IMR-90 (cell line): ENCODE measurements around the gene CDC42BPG. TPM values are rescaled to one million over a fixed set of nuclear protein-coding genes. Genes with fewer than 3 reads are reported as not detected.
A peak's percentile ranks its signal among the peaks of the same experiment; 100 is the strongest.

Experiments
- ATAC-seq: fragments of 200-7000 bp; cut with Tn5 transposase; 2 replicates; pipeline ENCODE4 v1.9.1; 2020; ENCODE audit warnings: low read depth, mild to moderate bottlenecking, moderate library complexity
- BruUV-seq: library from RNA; stranded (reverse); fragments of 400-500 nt; replicated peaks from 2 replicates; lab custom pipeline; 2021; lab: Mats Ljungman, UMichigan
- CTCF ChIA-PET: fragments of 300-600 bp; formaldehyde crosslinking; extraction: SDS; loops from one replicate; lab custom pipeline; 2021; ENCODE audit warnings: antibody characterized with exemption; lab: Yijun Ruan, JAX
- POLR2A ChIA-PET: fragments of 300-600 bp; sonication (Branson Sonifier 250); formaldehyde crosslinking; loops from one replicate; lab custom pipeline; 2022; ENCODE audit warnings: antibody characterized with exemption; ENCODE audit not compliant: unreplicated experiment; lab: Charles Lee
- DNase-seq: peaks from one replicate; pipeline ENCODE4 v3.0.0; 2013
- H2AFZ ChIP-seq: replicated peaks from 2 replicates; pipeline ENCODE3; 2013; ENCODE audit warnings: low read length, mild to moderate bottlenecking; ENCODE audit not compliant: poor library complexity
- H2AK5ac ChIP-seq: 2 replicates; pipeline ENCODE4 v1.6.1; 2013; ENCODE audit warnings: low read depth, low read length, inconsistent platforms
- H2AK9ac ChIP-seq: replicated peaks from 2 replicates; pipeline ENCODE3; 2013; ENCODE audit warnings: mild to moderate bottlenecking, low read depth, low read length, moderate library complexity; ENCODE audit not compliant: poor library complexity
- H2BK120ac ChIP-seq: 2 replicates; pipeline ENCODE4 v1.6.1; 2013; ENCODE audit warnings: low read depth, low read length, inconsistent platforms
- H2BK15ac ChIP-seq: 3 replicates; pipeline ENCODE4 v1.6.1; 2013; ENCODE audit warnings: low read depth, low read length, inconsistent platforms
- H2BK20ac ChIP-seq: 2 replicates; pipeline ENCODE4 v1.6.1; 2013; ENCODE audit warnings: low read depth, mild to moderate bottlenecking, inconsistent platforms, low read length, moderate library complexity
- H2BK5ac ChIP-seq: 2 replicates; pipeline ENCODE4 v1.6.1; 2013; ENCODE audit warnings: mild to moderate bottlenecking, low read depth, low read length, inconsistent platforms; ENCODE audit not compliant: poor library complexity, severe bottlenecking
- H3K14ac ChIP-seq: replicated peaks from 2 replicates; pipeline ENCODE4 v1.6.1; 2013; ENCODE audit warnings: low read depth, low read length, inconsistent platforms
- H3K18ac ChIP-seq: 2 replicates; pipeline ENCODE4 v1.6.1; 2013; ENCODE audit warnings: low read depth, low read length, control low read depth
- H3K23ac ChIP-seq: 2 replicates; pipeline ENCODE4 v1.6.1; 2013; ENCODE audit warnings: low read depth, low read length, inconsistent platforms
- H3K27ac ChIP-seq: 2 replicates; pipeline ENCODE4 v1.5.1; 2013; ENCODE audit warnings: mild to moderate bottlenecking, control low read depth, low read length; ENCODE audit not compliant: insufficient read depth
- H3K27me3 ChIP-seq: 2 replicates; pipeline ENCODE4 v1.6.1; 2013; ENCODE audit warnings: low read length; ENCODE audit not compliant: control insufficient read depth, insufficient read depth
- H3K36me3 ChIP-seq: 2 replicates; pipeline ENCODE4 v1.6.1; 2013; ENCODE audit warnings: low read length, mixed read lengths; ENCODE audit not compliant: control insufficient read depth, insufficient read depth
- H3K4ac ChIP-seq: 2 replicates; pipeline ENCODE4 v1.6.1; 2013; ENCODE audit warnings: low read depth, low read length, inconsistent platforms
- H3K4me1 ChIP-seq: 2 replicates; pipeline ENCODE4 v1.6.1; 2013; ENCODE audit warnings: low read length, mixed read lengths; ENCODE audit not compliant: control insufficient read depth, insufficient read depth
- H3K4me2 ChIP-seq: 2 replicates; pipeline ENCODE4 v1.6.1; 2013; ENCODE audit warnings: low read depth, mild to moderate bottlenecking, control low read depth, low read length, moderate library complexity
- H3K4me3 ChIP-seq: 2 replicates; pipeline ENCODE4 v1.5.1; 2013; ENCODE audit warnings: low read depth, mild to moderate bottlenecking, control low read depth, low read length, moderate library complexity; ENCODE audit not compliant: insufficient read depth
- H3K56ac ChIP-seq: 2 replicates; pipeline ENCODE4 v1.6.1; 2013; ENCODE audit warnings: low read length, inconsistent platforms; ENCODE audit not compliant: insufficient read depth; ENCODE audit errors: extremely low read depth
- H3K79me1 ChIP-seq, 2 experiments: 2 replicates each; pipeline ENCODE4 v1.6.1; 2013; ENCODE audit warnings: low read length in 2 of 2, inconsistent platforms in 1 of 2, low read depth in 1 of 2
- H3K9ac ChIP-seq: 2 replicates; pipeline ENCODE4 v1.6.1; 2013; ENCODE audit warnings: low read depth, low read length, control low read depth
- H3K9me1 ChIP-seq: 2 replicates; pipeline ENCODE4 v1.6.1; 2013; ENCODE audit warnings: low read length, inconsistent platforms; ENCODE audit not compliant: insufficient read depth
- H3K9me3 ChIP-seq: 2 replicates; pipeline ENCODE4 v1.6.1; 2013; ENCODE audit warnings: low read length; ENCODE audit not compliant: control insufficient read depth, insufficient read depth
- H4K20me1 ChIP-seq: 2 replicates; pipeline ENCODE4 v1.6.1; 2013; ENCODE audit warnings: low read length, inconsistent platforms; ENCODE audit not compliant: insufficient read depth
- H4K5ac ChIP-seq: 2 replicates; pipeline ENCODE4 v1.6.1; 2013; ENCODE audit warnings: mild to moderate bottlenecking, low read depth, low read length, control low read depth
- H4K8ac ChIP-seq, 2 experiments: 2 replicates each; pipeline ENCODE4 v1.6.1; 2013; ENCODE audit warnings: low read depth in 2 of 2, low read length in 2 of 2, control low read depth in 1 of 2, inconsistent platforms in 1 of 2
- H4K91ac ChIP-seq: 2 replicates; pipeline ENCODE4 v1.6.1; 2013; ENCODE audit warnings: low read depth, low read length, inconsistent platforms; ENCODE audit not compliant: insufficient read depth
- BHLHE40 ChIP-seq: fragments of 150-350 bp; IDR thresholded peaks from 2 replicates; pipeline ENCODE4 v1.6.1; 2016; ENCODE audit warnings: mild to moderate bottlenecking, low read depth, low read length
- CEBPB ChIP-seq: IDR thresholded peaks from 2 replicates; pipeline ENCODE4 v1.6.1; 2012; ENCODE audit warnings: low read depth, low read length, improper control_type of control experiment
- CHD1 ChIP-seq: IDR thresholded peaks from 2 replicates; pipeline ENCODE4 v1.6.1; 2012; ENCODE audit warnings: low read depth, low read length, improper control_type of control experiment
- FOS ChIP-seq: fragments of 150-350 bp; IDR thresholded peaks from 2 replicates; pipeline ENCODE4 v1.6.1; 2016; ENCODE audit warnings: low read depth, low read length
- MAFK ChIP-seq: IDR thresholded peaks from 2 replicates; pipeline ENCODE4 v1.6.1; 2012; ENCODE audit warnings: low read depth, low read length, improper control_type of control experiment
- MAZ ChIP-seq: IDR thresholded peaks from 2 replicates; pipeline ENCODE4 v1.6.1; 2012; ENCODE audit warnings: low read depth, mild to moderate bottlenecking, low read length, improper control_type of control experiment, moderate library complexity, borderline replicate concordance
- MXI1 ChIP-seq: IDR thresholded peaks from 2 replicates; pipeline ENCODE4 v1.6.1; 2012; ENCODE audit warnings: low read depth, mild to moderate bottlenecking, low read length, moderate library complexity, borderline replicate concordance
- NFE2L2 ChIP-seq: fragments of 150-350 bp; IDR thresholded peaks from 2 replicates; pipeline ENCODE4 v1.6.1; 2016; ENCODE audit warnings: low read depth, mild to moderate bottlenecking, low read length
- POLR2A ChIP-seq: IDR thresholded peaks from 2 replicates; pipeline ENCODE4 v1.6.1; 2012; ENCODE audit warnings: mild to moderate bottlenecking, low read depth, low read length
- RAD21 ChIP-seq: IDR thresholded peaks from 2 replicates; pipeline ENCODE4 v1.6.1; 2012; ENCODE audit warnings: low read length, improper control_type of control experiment
- RCOR1 ChIP-seq: IDR thresholded peaks from 2 replicates; pipeline ENCODE4 v1.6.1; 2012; ENCODE audit warnings: mild to moderate bottlenecking, low read length, improper control_type of control experiment; ENCODE audit not compliant: insufficient replicate concordance
- RFX5 ChIP-seq: IDR thresholded peaks from 2 replicates; pipeline ENCODE4 v1.8.0; 2012; ENCODE audit warnings: low read depth, mild to moderate bottlenecking, low read length, moderate library complexity
- SMC3 ChIP-seq: fragments of 150-350 bp; IDR thresholded peaks from 2 replicates; pipeline ENCODE4 v1.6.1; 2016; ENCODE audit warnings: low read depth, mild to moderate bottlenecking, antibody characterized with exemption, low read length, moderate library complexity
- WGBS, 2 experiments: methylation state at CpG; one replicate each; pipeline versions ENCODE4 v1.1.5 to v1.1.7; 2013; ENCODE audit warnings: missing lambda C conversion rate in 2 of 2; ENCODE audit not compliant: insufficient read length in 1 of 2; ENCODE audit errors: extremely low coverage in 2 of 2; 5-methylcytosine and 5-hydroxymethylcytosine counted together
- dilution Hi-C: fragments of 300-500 bp; cut with HindIII; formaldehyde crosslinking; loops from one replicate; pipeline ENCODE4 v1.14.3; 2018; ENCODE audit warnings: low sequenced_read_pairs; ENCODE audit not compliant: unreplicated experiment
- in situ Hi-C: fragments of 300-500 bp; cut with MboI; formaldehyde crosslinking; loops from 3 replicates; pipeline ENCODE4 v1.14.3; 2019; ENCODE audit warnings: low sequenced_read_pairs, inconsistent platforms, mixed read lengths
- intact Hi-C: fragments of 100-400 bp; cut with micrococcal nuclease; formaldehyde crosslinking; loops from 2 replicates; pipeline ENCODE4 v1.10.0; 2022
- polyA plus RNA-seq, 3 experiments: library from polyadenylated mRNA; depleted of rRNA; stranded (reverse); fragments of >200 nt; gene quantifications; 2 replicates each; pipeline ENCODE4 v1.2.3, GENCODE V29; 2012; ENCODE audit warnings: low replicate concordance in 1 of 3
- total RNA-seq: library from RNA; depleted of rRNA; stranded (reverse); fragments of >200 nt; gene quantifications from 2 replicates; pipeline ENCODE4 v1.2.3, GENCODE V29; 2012
- TF ChIP-seq, protein P1 (sequence below): fragments of 150-350 bp; IDR thresholded peaks from 2 replicates; pipeline ENCODE4 v1.6.1; 2016; ENCODE audit warnings: low read depth, mild to moderate bottlenecking, low read length, moderate library complexity, borderline replicate concordance
- TF ChIP-seq, protein P2 (sequence below): fragments of 150-350 bp; IDR thresholded peaks from 2 replicates; pipeline ENCODE4 v1.6.1; 2017; ENCODE audit warnings: mild to moderate bottlenecking, antibody characterized with exemption, low read length, low read depth

CDC42BPG gene
- total and polyA plus RNA-seq, 2 of the 4 experiments (the other 2 are of a cell fraction): under 0.01 to 0.12 TPM

DNA sequence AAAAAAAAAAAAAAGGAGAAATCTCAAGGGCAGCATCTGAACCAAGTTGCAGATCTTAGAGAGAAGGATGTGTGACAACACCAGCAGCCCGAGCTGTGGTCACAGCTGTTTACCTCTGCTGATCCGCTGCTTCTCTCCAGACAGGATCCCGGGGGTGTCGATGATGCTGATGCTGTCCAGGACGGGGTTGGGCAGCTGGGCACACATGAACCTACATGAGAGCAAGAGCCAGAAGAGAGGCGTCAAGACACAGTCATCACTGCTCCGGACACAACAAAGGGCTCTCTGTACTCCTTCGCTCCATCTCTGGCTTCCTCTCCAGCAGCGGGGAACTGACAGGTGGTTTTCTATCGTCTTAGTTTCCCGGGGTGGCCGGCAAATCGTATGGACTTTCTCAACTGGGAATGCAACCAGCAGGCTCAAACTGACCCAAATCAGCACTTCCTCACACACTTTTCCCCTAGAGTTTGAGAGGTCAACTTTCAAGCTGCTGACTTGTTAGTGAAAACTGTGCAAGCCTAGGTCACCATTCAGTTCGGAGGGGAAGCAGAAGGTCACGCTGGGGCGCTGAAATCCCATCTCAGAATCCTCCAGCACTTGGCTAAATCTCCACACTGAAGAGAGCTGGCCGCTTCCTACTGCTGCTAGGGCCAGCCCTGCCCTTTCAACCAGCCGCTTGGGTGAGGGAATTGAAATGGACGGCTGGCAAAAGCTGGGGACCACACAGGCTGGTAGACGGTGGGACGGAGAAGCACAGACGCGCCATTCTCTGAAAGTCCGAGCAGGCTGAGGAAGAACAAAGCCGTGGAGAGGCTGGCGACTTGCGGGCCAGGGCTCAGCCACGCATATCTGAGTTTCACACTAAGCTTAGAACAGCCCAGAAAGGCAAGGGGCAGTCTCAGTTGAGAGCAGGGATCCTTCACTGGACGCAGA lies 30.1 kb upstream of the CDC42BPG start:
- BruUV-seq: no TSS peak
- H2BK5ac ChIP-seq: no peak overlapping the region
- no peak overlapping the region for H2BK15ac ChIP-seq
- dilution Hi-C loops (no loop called here), intact Hi-C loops (no loop called here), in situ Hi-C loops (no loop called here)
- peak overlapping the region; percentile 83 for H2AK9ac ChIP-seq
- peaks cover 74% of the 10 kb centered on the region for H4K20me1 ChIP-seq
- ATAC-seq: no peak
- H3K14ac ChIP-seq: peak overlapping the region; percentile 16; the same call in 1 of the 2 replicates
- H3K56ac ChIP-seq: no peak overlapping the region
- ChIA-PET CTCF (interaction anchor here (0.8 to 1.0 kb wide), 3 partner anchors 14 to 24 kb away, joined by 3 to 4 read pairs (median 3); no protein-coding TSS in a partner anchor), POLR2A (interaction anchor here (0.7 kb wide), 1 partner anchor 520 kb away, joined by 13 read pairs; no protein-coding TSS in a partner anchor)
- no peak overlapping the region for H2BK20ac ChIP-seq
- DNase-seq: peak; percentile 47
- H3K18ac ChIP-seq: no peak overlapping the region
- no peaks in the 10 kb centered on the region for H3K9me3 ChIP-seq
- H4K8ac ChIP-seq: no peak overlapping the region
- H2AFZ ChIP-seq: peak overlapping the region; percentile 1
- no peak overlapping the region for H3K9ac ChIP-seq
- H3K27ac ChIP-seq: no peak overlapping the region
- H3K27me3 ChIP-seq: no peaks in the 10 kb centered on the region
- H3K4me1 ChIP-seq: peaks cover 38% of the 10 kb centered on the region
- H3K79me1 ChIP-seq: peaks cover 16 to 71% of the 10 kb centered on the region in 2 experiments; a peak in 3 of 4 replicates
- H3K4me2 ChIP-seq: no peak overlapping the region
- H3K4ac ChIP-seq: peak overlapping the region; percentile 5; the same call in 1 of the 2 replicates
- WGBS, 2 experiments: 83% methylated on average over 20 of the region's 29 CpGs; no CpG with 5 or more reads in 1 of the 2 experiments
- peaks cover 40% of the 10 kb centered on the region for H3K36me3 ChIP-seq
- peak overlapping the region; percentile 28; the same call in 1 of the 2 replicates for H3K23ac ChIP-seq
- no peak overlapping the region for H4K91ac ChIP-seq
- no peak overlapping the region; the same call in 1 of the 2 replicates for H2AK5ac ChIP-seq
- H2BK120ac ChIP-seq: no peak overlapping the region
- H4K5ac ChIP-seq: no peak overlapping the region
- no peak overlapping the region for H3K4me3 ChIP-seq
- H3K9me1 ChIP-seq: peaks cover 35% of the 10 kb centered on the region
- TF ChIP-seq RAD21 (no peak), POLR2A (no peak; the same call in 1 of the 2 replicates), MXI1 (no peak), MAZ (no peak), SMC3 (no peak), NFE2L2 (no peak), CEBPB (no peak), RFX5 (no peak), MAFK (no peak), BHLHE40 (no peak), RCOR1 (no peak), CHD1 (no peak), FOS (no peak)
- TF ChIP-seq, protein P1, sequence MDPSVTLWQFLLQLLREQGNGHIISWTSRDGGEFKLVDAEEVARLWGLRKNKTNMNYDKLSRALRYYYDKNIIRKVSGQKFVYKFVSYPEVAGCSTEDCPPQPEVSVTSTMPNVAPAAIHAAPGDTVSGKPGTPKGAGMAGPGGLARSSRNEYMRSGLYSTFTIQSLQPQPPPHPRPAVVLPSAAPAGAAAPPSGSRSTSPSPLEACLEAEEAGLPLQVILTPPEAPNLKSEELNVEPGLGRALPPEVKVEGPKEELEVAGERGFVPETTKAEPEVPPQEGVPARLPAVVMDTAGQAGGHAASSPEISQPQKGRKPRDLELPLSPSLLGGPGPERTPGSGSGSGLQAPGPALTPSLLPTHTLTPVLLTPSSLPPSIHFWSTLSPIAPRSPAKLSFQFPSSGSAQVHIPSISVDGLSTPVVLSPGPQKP: no peak
- TF ChIP-seq, protein P2, sequence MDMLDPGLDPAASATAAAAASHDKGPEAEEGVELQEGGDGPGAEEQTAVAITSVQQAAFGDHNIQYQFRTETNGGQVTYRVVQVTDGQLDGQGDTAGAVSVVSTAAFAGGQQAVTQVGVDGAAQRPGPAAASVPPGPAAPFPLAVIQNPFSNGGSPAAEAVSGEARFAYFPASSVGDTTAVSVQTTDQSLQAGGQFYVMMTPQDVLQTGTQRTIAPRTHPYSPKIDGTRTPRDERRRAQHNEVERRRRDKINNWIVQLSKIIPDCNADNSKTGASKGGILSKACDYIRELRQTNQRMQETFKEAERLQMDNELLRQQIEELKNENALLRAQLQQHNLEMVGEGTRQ: no peak; the same call in 1 of the 2 replicates
